NT2/D1 (cell line): Measurements from ENCODE around the gene PLB1.

Experiments used
- DNase-seq: peaks from one replicate; pipeline ENCODE4 v3.0.0-alpha.2; 2011; ENCODE audit warnings: low read depth, low spot score
- H3K27me3 ChIP-seq: 2 replicates; pipeline ENCODE4 v1.6.0; 2011; ENCODE audit warnings: mild to moderate bottlenecking; ENCODE audit not compliant: insufficient read length, insufficient read depth
- H3K36me3 ChIP-seq: 2 replicates; pipeline ENCODE4 v1.6.1; 2011; ENCODE audit warnings: mild to moderate bottlenecking, low read length, mixed read lengths; ENCODE audit not compliant: insufficient read depth, insufficient read length
- H3K4me1 ChIP-seq: 2 replicates; pipeline ENCODE4 v1.5.1; 2011; ENCODE audit not compliant: insufficient read depth, insufficient read length
- H3K4me3 ChIP-seq: 2 replicates; pipeline ENCODE4 v1.5.1; 2011; ENCODE audit warnings: low read depth; ENCODE audit not compliant: insufficient read length
- H3K9ac ChIP-seq: 2 replicates; pipeline ENCODE4 v1.6.0; 2011; ENCODE audit warnings: low read depth; ENCODE audit not compliant: insufficient read length
- H3K9me3 ChIP-seq: 2 replicates; pipeline ENCODE4 v1.5.1; 2011; ENCODE audit warnings: mild to moderate bottlenecking, low read length; ENCODE audit not compliant: insufficient read depth
- SUZ12 ChIP-seq: IDR thresholded peaks from 2 replicates; pipeline ENCODE4 v1.6.1; 2011; ENCODE audit not compliant: insufficient read length, insufficient read depth; ENCODE audit errors: extremely low read depth
- YY1 ChIP-seq: IDR thresholded peaks from 2 replicates; pipeline ENCODE4 v1.6.1; 2011; ENCODE audit not compliant: insufficient read length, insufficient read depth
- ZNF274 ChIP-seq: IDR thresholded peaks from 2 replicates; pipeline ENCODE4 v1.6.1; 2011; ENCODE audit warnings: mild to moderate bottlenecking, low read depth, low read length

PLB1 gene

GRCh38 chr2:28640908-28641300, 145.0 kb downstream of the PLB1 start:
- Histone ChIP-seq H3K9me3 (no peaks in the 10 kb centered on the region), H3K9ac (no peak overlapping the region), H3K4me3 (no peak overlapping the region), H3K27me3 (no peaks in the 10 kb centered on the region), H3K36me3 (no peaks in the 10 kb centered on the region), H3K4me1 (no peaks in the 10 kb centered on the region)
- TF ChIP-seq ZNF274, result no peak
- no peak for TF ChIP-seq YY1
- no peak for TF ChIP-seq SUZ12
- DNase-seq, result no peak

- Histone ChIP-seq H3K36me3 (no peaks in the 10 kb centered on the region), H3K4me3 (no peak overlapping the region), H3K9ac (no peak overlapping the region), H3K9me3 (no peaks in the 10 kb centered on the region), H3K27me3 (no peaks in the 10 kb centered on the region), H3K4me1 (no peaks in the 10 kb centered on the region)
- no peak for TF ChIP-seq ZNF274
- no peak for TF ChIP-seq SUZ12
- no peak for TF ChIP-seq YY1
- DNase-seq, result no peak
Measured at GRCh38 chr2:28642796-28643195, 146.9 kb downstream of the PLB1 start.

GRCh38 chr2:28643327-28643726, 147.5 kb downstream of the PLB1 start:
- H3K27me3 ChIP-seq, result no peaks in the 10 kb centered on the region
- H3K9me3 ChIP-seq, result no peaks in the 10 kb centered on the region
- H3K4me3 ChIP-seq, result no peak overlapping the region
- no peak for DNase-seq
- H3K9ac ChIP-seq, result no peak overlapping the region
- H3K36me3 ChIP-seq, result no peaks in the 10 kb centered on the region
- H3K4me1 ChIP-seq, result no peaks in the 10 kb centered on the region
- TF ChIP-seq ZNF274, result no peak
- TF ChIP-seq SUZ12, result no peak
- TF ChIP-seq YY1, result no peak

GRCh38 chr2:28643911-28644334, 148.1 kb downstream of the PLB1 start:
- Histone ChIP-seq H3K36me3 (no peaks in the 10 kb centered on the region), H3K9ac (no peak overlapping the region), H3K9me3 (no peaks in the 10 kb centered on the region), H3K4me1 (no peaks in the 10 kb centered on the region), H3K4me3 (no peak overlapping the region), H3K27me3 (no peaks in the 10 kb centered on the region)
- no peak for DNase-seq
- TF ChIP-seq ZNF274 (no peak), SUZ12 (no peak)

- no peak for DNase-seq
- no peaks in the 10 kb centered on the region for H3K4me1 ChIP-seq
- no peaks in the 10 kb centered on the region for H3K27me3 ChIP-seq
- TF ChIP-seq SUZ12 (no peak), YY1 (no peak), ZNF274 (no peak)
- H3K36me3 ChIP-seq, result no peaks in the 10 kb centered on the region
- H3K9ac ChIP-seq, result no peak overlapping the region
- H3K9me3 ChIP-seq, result no peaks in the 10 kb centered on the region
- no peak overlapping the region for H3K4me3 ChIP-seq
Measured at GRCh38 chr2:28644760-28645159, 148.9 kb downstream of the PLB1 start.

GRCh38 chr2:28645553-28645952, 149.7 kb downstream of the PLB1 start:
- Histone ChIP-seq H3K9ac (no peak overlapping the region), H3K27me3 (no peaks in the 10 kb centered on the region), H3K4me1 (no peaks in the 10 kb centered on the region), H3K36me3 (no peaks in the 10 kb centered on the region), H3K4me3 (no peak overlapping the region), H3K9me3 (no peaks in the 10 kb centered on the region)
- no peak for TF ChIP-seq YY1
- no peak for TF ChIP-seq ZNF274
- TF ChIP-seq SUZ12, result no peak
- DNase-seq, result no peak

GRCh38 chr2:28647682-28648081, 151.8 kb downstream of the PLB1 start:
- Histone ChIP-seq H3K36me3 (no peaks in the 10 kb centered on the region), H3K4me1 (no peaks in the 10 kb centered on the region), H3K4me3 (no peak overlapping the region), H3K9ac (no peak overlapping the region), H3K9me3 (no peaks in the 10 kb centered on the region), H3K27me3 (no peaks in the 10 kb centered on the region)
- TF ChIP-seq ZNF274, result no peak
- no peak for TF ChIP-seq SUZ12
- TF ChIP-seq YY1, result no peak
- no peak for DNase-seq

GRCh38 chr2:28648147-28648546, 152.3 kb downstream of the PLB1 start:
- TF ChIP-seq YY1 (no peak), SUZ12 (no peak), ZNF274 (no peak)
- Histone ChIP-seq H3K9me3 (no peaks in the 10 kb centered on the region), H3K27me3 (no peaks in the 10 kb centered on the region), H3K4me1 (no peaks in the 10 kb centered on the region), H3K36me3 (no peaks in the 10 kb centered on the region), H3K4me3 (no peak overlapping the region), H3K9ac (no peak overlapping the region)
- no peak for DNase-seq
